GM21447 (cell line): ENCODE data around the gene MRPS35.

Experiments used
- ATAC-seq: cut with Tn5 transposase; IDR thresholded peaks from one replicate; pipeline ENCODE4 v1.9.1; 2021; ENCODE audit not compliant: unreplicated experiment

MRPS35 gene

DNA sequence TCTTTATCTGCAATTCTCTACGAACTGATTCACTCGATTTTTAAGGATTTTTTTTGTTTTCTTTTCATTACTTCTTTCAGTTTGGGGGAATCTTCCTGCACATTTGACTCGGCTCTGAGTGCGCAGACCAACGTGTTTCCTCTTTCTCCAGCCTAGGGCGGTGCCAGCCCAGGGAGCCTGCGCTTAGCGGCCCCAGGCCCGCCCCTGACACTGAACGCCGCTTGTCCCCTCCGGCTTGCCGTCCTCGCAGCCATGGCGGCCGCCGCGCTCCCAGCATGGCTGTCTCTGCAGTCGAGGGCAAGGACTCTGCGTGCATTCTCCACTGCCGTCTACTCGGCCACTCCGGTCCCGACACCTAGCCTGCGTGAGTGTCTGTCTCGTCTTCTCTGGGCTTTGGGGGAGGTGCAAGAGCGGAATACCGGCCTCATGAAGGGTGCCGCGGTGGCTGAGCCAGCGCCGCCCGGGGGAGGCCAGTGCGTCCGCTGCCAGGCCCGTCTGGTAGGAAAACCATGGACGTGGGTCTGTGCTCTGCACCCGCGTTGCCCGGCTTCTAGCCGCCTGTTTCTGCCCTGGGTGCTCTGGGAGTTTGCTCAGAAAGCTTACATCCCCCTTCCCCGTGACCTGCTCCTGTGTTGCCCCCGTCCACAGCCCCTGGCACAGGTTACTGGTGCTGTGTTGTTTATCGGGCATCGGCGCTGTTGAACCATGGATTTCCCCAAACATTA is at the start of gene MRPS35:
Gene MRPS35 (plus strand): TSS at position 241 of the 725 bp plus-strand sequence. CDS start 12 bp downstream, at position 253.
- ATAC-seq = peak; percentile 97

DNA sequence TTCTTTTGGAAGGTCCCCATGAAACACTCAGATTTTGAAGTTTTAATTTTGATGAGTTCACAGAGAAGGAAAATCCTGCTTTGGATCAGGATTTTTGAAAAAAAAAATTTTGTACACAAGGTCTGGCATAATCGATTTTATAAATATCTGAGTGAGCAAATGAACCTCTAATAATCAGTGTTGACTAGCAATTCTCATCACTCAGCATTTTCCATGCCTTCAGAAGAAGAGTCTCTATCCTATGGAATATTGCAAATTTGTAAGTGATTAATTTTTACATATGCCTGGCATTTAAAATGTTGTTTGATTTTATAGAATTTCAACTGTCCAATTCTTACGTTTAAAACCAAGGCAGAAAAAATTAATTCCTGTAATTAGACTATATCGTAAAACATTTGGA is 44.9 kb upstream of the MRPS35 start:
- no peak for ATAC-seq

DNA sequence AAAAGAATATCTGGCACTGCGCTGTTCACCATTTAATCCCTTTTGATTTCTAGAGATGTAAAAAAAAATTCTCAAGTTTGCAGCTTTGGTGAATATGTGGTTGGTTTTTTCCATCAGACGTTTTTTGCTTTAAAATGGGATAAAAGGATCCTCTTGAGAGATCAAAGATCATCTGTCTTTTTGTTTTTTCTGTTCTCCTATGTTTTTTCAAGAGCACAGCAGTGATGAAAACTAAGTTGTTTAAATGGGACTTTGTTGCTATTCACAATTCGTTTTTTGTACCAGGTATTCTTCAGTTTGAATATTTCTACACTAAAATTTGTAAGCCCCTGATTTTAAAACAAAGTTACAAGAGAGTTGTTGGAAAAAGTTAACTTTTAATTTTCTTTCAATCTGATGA is 44.1 kb upstream of the MRPS35 start:
- no peak for ATAC-seq

DNA sequence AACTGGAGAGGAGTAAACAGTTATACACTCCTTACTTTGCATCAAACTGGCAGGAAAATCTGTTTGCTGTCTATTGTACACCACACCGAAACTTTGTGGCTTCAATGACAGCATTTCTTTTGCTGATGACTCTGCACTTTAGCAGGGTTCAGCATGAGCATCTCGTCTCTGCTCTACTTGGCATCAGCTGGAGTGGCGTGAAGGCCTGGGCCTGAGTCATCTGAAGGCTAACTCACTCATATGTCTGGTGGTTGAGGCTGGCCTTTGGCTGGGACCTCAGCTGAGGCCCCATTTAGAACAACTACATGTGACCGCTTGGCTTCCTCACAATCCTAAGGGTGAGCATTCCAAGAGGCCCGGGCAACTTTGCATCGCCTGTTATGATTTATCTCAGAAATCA is 43.1 kb upstream of the MRPS35 start:
- ATAC-seq = no peak

DNA sequence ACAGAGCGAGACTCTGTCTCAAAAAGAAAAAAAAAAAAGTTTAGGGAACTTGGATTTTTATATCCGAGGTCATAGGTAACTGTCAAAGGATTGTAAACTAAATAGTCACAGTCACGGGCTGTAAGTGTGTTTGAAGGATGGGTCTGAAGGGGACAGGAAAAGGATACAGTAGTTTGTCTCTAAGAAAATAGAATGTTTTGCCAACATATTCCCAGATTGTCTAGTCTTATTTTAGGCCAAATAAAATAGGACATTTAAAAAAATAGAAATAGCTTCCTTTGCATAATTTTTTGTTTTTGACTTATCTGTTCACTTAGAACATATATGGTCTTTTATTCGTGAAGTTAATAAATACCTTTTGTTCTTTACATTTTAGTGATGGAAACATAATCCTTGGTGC is 38.6 kb upstream of the MRPS35 start:
- no peak for ATAC-seq

DNA sequence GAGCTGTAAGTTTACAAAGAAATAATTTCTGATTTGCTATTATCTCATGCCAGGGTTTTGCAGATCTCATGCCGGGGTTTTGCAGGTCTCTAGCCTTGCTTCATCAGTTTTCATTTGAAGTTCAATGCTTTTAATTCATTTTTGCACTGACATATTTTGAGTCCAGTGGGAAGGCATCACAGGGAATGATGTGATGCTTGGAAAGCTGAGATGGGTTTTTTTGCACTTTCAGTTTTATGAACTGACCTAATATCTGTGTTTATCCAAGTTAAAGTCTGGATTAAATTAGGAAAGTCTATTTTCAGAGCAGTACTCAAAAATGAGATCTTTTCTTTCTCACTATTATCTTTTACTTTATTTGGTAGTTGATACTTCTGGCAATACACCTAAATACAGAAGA is 38.0 kb upstream of the MRPS35 start:
- ATAC-seq = no peak

DNA sequence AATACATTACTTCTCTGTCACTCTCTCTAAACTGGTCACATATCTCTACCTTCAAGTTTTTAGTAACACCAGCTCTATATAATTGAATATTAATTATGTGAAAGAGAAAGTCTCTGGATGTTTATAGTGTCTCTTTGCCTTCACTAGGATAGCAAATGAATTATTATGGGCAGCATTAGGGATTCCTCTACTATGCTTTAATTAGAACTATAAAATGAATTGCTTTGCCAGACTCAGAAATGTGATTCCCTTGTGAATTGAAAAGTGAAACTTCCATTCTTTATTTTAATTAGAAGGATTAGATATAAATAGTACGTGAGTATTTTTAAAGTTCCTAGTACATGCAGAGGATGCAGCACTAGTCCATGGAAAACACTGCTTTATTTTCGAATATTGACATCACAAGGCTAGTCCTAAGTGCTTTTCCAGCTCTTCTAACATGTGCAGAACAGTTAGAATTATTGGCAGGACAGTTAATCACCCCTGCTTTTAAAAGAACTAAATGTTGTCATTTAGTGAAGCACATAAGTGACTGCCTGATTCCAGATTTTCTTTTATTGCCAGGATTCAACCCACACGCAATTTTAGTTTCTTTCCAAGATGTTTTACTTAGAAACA is 37.4 kb upstream of the MRPS35 start:
- no peak for ATAC-seq

DNA sequence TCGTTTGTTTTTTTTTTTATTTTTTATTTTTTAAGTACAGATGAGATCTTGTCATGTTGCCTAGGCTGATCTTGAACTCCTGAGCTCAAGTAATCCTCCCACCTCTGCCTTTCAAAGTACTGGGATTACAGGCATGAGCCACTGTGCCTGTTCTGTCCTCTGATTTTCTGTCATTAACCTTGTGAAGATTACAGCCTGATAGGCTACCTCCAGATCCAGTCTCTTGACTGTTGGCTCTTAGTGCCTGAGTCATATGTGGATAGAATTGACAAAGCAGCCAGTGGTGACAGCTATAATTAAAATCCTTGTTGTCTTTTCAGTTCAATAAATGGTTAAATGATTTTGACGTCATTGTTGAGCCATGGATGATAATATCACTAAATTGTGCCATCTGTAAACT is 35.6 kb upstream of the MRPS35 start:
- no peak for ATAC-seq

DNA sequence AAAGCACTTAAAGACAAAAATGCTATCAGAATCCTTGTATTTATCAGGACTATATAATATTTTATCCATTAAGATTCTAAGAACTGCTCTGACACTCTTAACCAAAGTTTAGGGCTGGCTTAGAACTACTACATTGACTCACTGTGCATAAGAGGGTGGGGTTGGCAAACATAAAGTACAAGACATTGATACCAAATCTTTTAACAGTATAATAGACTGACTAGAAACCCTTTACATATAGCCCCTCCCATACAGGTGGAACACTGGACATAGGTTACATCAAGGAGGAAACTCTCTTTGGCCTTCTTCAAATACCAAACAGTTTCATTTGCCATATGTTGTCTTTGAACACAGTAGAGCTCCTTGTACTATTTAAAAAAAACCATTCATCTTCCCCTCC is 30.0 kb upstream of the MRPS35 start:
- no peak for ATAC-seq

DNA sequence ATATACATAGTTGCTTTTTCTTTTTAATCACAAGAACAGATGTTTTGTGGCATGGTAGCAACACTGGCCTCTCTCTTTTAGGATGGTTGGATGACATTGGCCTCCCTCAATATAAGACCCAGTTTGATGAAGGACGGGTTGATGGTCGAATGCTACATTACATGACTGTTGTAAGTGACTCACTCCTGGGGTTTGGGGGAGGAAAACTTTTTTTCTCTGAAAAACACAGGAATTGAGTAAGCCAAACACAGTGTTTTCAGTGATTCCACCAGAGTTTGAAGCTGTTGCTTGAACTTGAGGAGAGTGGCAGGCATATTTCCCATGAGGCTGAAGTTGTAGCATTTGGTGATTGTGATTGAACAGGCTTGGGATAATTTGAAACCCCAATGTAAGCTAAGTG is 28.1 kb upstream of the MRPS35 start:
- no peak for ATAC-seq

DNA sequence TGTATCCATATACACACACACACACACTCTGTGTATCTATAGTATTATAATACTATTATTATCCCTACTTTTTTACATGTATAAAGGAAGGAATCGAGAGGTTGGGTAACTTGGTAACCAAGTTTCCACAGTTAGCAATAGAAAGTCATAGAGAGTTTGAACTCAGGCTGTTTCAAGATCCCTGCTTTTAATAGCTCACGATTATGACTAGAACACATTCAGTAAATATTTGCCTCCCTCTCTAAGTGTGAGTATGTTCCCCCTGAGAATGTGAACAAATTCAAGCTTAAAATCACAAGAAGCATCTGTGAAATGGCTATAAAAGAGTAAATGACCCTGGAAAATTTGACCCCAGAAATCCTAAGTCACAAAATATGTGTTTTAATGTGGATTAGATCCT is 25.4 kb upstream of the MRPS35 start:
- ATAC-seq = no peak

DNA sequence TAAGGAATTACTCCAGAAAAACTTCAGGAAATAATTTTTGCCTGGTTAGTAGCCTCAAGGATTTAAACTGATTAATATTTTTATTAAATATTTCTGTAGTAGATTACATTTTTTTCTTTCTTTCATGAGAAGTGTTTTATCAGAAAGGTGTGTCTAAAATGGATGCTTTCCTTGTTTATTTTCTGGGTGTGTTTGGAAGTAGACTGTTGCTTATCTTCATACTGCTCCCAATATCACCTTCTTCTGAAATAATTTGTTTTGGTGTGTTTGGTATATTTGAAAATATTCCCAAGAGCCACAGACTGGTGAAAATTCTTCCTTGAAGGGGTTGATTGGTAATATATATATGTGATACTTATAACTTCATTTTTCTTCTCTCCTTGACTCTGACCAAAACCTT is 24.5 kb upstream of the MRPS35 start:
- ATAC-seq = no peak

DNA sequence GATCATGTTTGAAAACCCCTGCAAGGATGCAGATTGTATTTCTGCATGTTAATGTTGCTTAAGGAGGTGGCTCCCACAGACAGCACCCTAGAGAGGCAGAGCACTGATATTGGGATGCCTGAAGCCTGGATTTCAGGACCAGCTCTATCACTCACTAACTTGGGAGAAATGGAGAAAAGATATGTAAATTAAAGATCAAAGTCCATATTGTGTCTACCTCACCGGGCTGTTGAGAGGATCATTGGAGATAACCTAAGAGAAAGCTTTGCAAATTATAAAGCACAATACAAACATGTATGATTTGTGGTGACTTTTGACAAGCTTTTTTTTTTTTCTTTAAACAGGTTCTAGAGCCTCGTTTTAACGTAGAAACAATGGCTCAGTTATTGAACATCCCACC is 22.0 kb upstream of the MRPS35 start:
- no peak for ATAC-seq

DNA sequence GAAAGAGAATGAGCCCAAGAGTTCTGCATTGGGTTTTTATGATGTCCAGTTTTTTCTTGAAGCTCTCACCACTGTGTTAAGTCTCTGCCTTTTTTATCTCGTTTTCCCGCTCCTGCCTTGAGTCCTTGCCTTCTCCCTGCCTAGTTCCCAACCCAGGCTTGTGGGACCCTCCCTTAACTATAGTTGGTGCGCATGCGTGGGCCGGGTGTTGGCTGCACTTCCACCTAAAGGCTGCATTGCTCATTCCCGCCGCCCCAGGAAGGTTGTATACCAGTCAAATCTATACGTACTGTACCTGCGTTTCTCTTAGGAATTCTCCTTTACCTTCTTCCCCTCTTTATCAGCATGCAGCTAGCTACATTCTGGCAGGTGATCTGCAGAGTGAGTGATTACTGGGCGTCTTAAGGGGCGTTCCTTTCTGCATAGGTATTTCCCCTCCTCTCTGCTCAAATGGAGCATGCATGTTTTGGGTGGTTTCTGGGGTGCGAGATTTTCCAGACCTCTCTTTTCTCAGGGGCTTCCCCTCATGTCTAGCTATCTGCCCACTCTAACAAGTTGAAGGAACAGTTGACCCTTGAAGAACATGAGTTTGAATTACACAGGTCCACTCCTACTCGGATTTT is 21.0 kb upstream of the MRPS35 start:
- ATAC-seq = no peak

DNA sequence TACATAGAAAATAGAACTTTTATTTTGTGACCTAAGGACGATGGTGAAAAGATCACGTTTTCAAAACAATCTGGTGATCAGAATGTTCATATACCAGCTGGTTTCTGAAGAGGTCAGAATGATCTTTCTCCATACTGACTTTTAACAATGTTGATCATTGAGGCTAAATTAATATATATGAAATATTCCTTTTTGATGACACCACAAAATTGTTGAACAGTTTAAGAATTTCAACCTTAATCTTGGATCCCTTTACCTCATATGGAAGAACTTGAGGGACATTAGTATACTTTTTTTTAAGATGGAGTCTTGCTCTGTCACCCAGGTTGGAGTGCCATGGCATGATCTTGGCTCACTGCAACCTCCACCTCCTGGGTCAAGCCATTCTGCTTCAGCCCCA is 17.2 kb upstream of the MRPS35 start:
- ATAC-seq = no peak

DNA sequence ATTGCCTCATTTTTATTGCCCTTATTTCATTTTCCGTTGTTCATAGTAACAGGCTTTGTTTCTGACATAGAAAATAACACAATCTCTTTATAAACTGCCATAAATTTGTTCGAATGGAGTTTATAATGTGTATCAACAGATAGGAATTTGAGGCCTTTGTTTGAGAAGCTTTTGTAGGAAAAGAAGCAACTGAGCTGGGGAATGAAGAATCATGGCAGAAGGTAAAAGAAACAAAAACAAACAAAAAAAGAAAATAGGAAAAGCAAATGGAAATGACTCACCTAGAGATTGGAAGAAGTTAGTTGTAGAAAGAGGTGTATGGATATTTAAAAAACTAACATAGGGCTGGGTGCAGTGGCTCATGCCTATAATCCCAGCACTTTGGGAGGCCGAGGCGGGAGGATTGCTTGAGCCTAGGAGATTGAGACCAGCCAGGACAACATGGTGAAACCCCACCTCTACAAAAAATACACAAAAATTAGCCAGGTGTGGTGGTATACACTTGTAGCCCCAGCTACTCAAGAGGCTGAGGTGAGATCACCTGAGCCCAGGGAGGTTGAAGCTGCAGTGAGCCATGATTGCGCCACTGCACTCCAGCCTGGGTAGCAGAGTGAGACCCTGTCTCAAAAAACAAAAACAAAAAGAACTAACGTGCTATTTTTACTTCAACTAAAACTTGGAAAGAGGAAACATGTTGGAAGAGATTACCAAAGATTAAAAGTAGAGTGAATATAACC is 14.9 kb upstream of the MRPS35 start:
- no peak for ATAC-seq

DNA sequence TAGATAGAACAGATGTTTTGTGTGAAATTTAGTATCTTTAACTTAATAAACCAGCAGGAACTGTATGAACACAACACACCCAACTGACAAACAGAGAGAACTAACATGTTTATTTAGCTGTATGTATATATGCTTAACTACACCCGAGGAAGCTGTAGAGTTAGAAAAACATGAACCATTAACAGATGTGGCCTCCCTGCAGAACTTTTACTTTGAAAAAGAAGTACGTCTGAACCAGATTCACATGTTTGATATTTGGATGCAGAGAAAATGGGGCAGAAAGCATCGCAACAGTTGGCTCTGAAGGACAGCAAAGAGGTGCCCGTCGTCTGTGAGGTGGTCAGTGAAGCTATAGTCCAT is 14.4 kb upstream of the MRPS35 start, which contains the start of gene REP15:
Gene REP15 (plus strand): TSS at position 155 of the 360 bp plus-strand sequence. CDS start 116 bp downstream, at position 271.
- no peak for ATAC-seq

DNA sequence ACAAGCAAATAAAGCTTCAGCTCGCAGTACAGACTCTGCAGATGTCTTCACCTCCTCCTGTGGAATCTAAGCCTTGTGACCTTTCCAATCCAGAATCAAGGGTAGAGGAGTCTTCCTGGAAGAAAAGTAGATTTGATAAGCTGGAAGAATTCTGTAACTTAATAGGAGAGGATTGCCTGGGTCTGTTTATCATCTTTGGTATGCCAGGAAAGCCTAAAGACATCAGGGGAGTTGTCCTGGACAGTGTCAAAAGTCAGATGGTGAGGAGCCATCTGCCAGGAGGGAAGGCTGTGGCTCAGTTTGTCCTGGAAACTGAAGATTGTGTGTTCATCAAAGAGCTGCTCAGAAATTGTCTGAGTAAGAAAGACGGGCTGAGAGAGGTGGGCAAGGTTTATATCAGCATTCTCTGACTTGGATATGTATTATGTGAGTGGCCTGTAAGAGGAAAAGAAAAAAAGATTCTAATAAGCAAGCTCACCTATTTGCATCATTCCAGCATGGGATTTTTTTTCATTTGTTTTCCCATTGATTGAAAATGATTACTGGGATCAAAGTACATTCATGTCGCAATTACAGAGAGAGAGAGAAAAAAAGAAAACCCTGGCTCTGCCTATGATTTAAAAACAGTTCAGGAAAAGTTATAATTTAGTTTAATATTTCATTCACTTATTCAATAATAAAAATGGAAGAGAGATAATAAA is 13.6 kb upstream of the MRPS35 start:
- ATAC-seq = no peak

DNA sequence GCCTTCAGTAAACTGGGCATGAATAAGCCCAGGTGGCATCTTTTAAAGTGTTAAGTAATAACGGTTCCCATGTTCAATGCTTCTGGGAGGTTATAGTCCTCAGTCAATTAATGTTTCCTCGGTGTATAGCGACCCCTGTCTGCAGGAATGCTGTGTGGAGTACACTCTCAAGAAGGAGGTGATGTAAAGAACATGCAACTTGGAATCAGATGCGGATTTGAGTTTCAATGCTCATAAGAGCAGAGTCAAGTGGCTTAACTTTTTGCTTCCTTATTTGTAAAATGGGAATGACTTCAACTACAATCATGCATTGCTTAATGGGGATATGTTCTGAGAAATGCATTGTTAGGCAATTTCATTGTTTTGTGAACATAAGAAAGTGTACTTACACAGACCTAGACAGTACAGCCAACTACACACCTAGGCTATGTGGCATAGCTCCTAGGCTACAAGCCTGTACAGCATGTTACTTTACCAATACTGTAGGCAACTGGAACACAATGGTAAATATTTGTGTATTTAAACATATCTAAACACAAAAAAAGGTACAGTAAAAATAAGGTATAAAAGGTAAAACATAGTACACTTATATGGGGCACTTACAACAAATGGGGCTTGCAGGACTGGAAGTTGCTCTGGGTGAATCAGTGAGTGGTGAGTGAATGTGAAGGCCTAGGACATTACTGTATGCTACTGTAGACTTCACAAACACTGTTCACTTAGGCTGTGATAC is 6.7 kb upstream of the MRPS35 start:
- ATAC-seq = peak; percentile 93

DNA sequence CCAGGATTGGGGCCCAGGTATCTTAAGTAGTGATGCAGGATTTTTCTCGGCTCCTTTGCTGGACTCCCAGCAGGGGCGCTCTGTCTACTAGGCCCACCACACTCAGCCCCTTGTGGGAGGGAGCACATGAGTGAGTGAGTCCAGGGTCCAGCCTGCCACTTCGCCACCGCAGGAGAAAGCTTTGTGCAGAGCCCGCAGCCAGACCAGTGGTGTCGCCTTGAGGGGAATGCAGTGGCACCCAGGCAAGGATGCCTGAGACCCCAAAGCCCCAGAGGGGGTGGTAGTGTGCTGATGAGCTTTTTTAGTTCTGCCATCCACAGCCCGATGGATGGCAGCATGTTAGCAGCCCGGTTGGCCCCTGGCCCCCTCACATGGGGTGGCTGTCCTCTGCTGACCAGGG is 5.4 kb upstream of the MRPS35 start:
- no peak for ATAC-seq
